GM12878 (cell line): Measurements from ENCODE around the gene LEF1. TPM values are rescaled to one million over a fixed set of nuclear protein-coding genes. Genes with fewer than 3 reads are reported as not detected.

Source experiments
- ATAC-seq: fragments of 200-7000 bp; cut with Tn5 transposase; 3 replicates; pipeline ENCODE4 v1.9.1; 2020; ENCODE audit warnings: mild to moderate bottlenecking, moderate library complexity
- BruUV-seq: library from RNA; stranded (reverse); fragments of 400-500 nt; replicated peaks from 2 replicates; lab custom pipeline; 2021; lab: Mats Ljungman, UMichigan
- CTCF ChIA-PET: fragments of 300-600 bp; sonication (Branson Sonifier 250); formaldehyde crosslinking; extraction: SDS; loops from one replicate; lab custom pipeline; 2021; ENCODE audit warnings: inconsistent platforms; lab: Yijun Ruan, JAX
- POLR2A ChIA-PET: fragments of 350-600 bp; formaldehyde crosslinking; extraction: SDS; loops from one replicate; lab custom pipeline; 2021; ENCODE audit warnings: inconsistent platforms; lab: Charles Lee
- RAD21 ChIA-PET: fragments of 300-600 bp; sonication (Branson Sonifier 250); formaldehyde crosslinking; loops from one replicate; lab custom pipeline; 2023; ENCODE audit warnings: antibody characterized with exemption; ENCODE audit not compliant: unreplicated experiment; lab: Charles Lee
- SMC1A ChIA-PET: fragments of 300-600 bp; sonication (Branson Sonifier 250); formaldehyde crosslinking; loops from one replicate; lab custom pipeline; 2023; ENCODE audit not compliant: unreplicated experiment, uncharacterized antibody; lab: Charles Lee
- DNase-seq: peaks from one replicate; pipeline ENCODE4 v3.0.0-alpha.2; 2011; ENCODE audit warnings: low read depth, low spot score
- FAIRE-seq: peaks from 3 replicates; lab custom pipeline; 2011; peaks lifted over from hg19 to GRCh38; lab: Jason Lieb, UNC
- H2AFZ ChIP-seq: 2 replicates; pipeline ENCODE4 v1.6.0; 2011; ENCODE audit warnings: low read depth, low read length, control low read depth; ENCODE audit not compliant: control insufficient read depth
- H3K27ac ChIP-seq: 2 replicates; pipeline ENCODE4 v1.5.1; 2011; ENCODE audit warnings: control low read depth; ENCODE audit not compliant: control insufficient read depth, insufficient read depth
- H3K27me3 ChIP-seq, 2 experiments: replicated peaks in 1 of 2; 2 replicates each; pipeline versions ENCODE4 v1.6.0 to v1.6.1; 2011; ENCODE audit warnings: low read length in 1 of 2; ENCODE audit not compliant: control insufficient read depth in 2 of 2, insufficient read depth in 2 of 2
- H3K36me3 ChIP-seq, 2 experiments: 2 replicates each; pipeline ENCODE4 v1.5.1; 2011; ENCODE audit warnings: low read length in 1 of 2; ENCODE audit not compliant: control insufficient read depth in 2 of 2, insufficient read depth in 2 of 2
- H3K4me1 ChIP-seq: 2 replicates; pipeline ENCODE4 v1.6.1; 2011; ENCODE audit warnings: mild to moderate bottlenecking, low read length, moderate library complexity, mixed read lengths; ENCODE audit not compliant: control insufficient read depth, insufficient read depth
- H3K4me2 ChIP-seq: 2 replicates; pipeline ENCODE4 v1.6.0; 2011; ENCODE audit warnings: control low read depth; ENCODE audit not compliant: control insufficient read depth, insufficient read depth
- H3K4me3 ChIP-seq: fragments of 200-600 bp; sonication (generic); 2 replicates; pipeline ENCODE4 v1.5.1; 2016
- H3K79me2 ChIP-seq: 2 replicates; pipeline ENCODE4 v1.6.0; 2011; ENCODE audit warnings: low read length; ENCODE audit not compliant: control insufficient read depth, insufficient read depth
- H3K9ac ChIP-seq: 2 replicates; pipeline ENCODE4 v1.8.0; 2011; ENCODE audit warnings: low read length, control low read depth, mixed read lengths; ENCODE audit not compliant: control insufficient read depth, insufficient read depth
- H3K9me3 ChIP-seq: replicated peaks from 3 replicates; pipeline ENCODE4 v1.5.1; 2011; ENCODE audit warnings: mild to moderate bottlenecking, low read length; ENCODE audit not compliant: control insufficient read depth, insufficient read depth
- H4K20me1 ChIP-seq: 2 replicates; pipeline ENCODE4 v1.6.0; 2011; ENCODE audit not compliant: control insufficient read depth, insufficient read depth
- FOXM1 ChIP-seq: IDR thresholded peaks from 2 replicates; pipeline ENCODE4 v1.6.1; 2012; ENCODE audit warnings: low read depth, mild to moderate bottlenecking, inconsistent platforms, low read length, moderate library complexity
- IKZF2 ChIP-seq, 2 experiments: fragments of 450-650 bp; IDR thresholded peaks; 2 replicates each; pipeline ENCODE4 v1.6.1; 2017; ENCODE audit warnings: mild to moderate bottlenecking in 2 of 2, moderate library complexity in 2 of 2
- SKIL ChIP-seq: fragments of 450-650 bp; IDR thresholded peaks from 2 replicates; pipeline ENCODE4 v1.6.1; 2017; ENCODE audit warnings: mild to moderate bottlenecking, low read depth, inconsistent platforms; ENCODE audit not compliant: poor library complexity, severe bottlenecking
- STAT1 ChIP-seq: fragments of 450-650 bp; conservative IDR thresholded peaks from 2 replicates; pipeline ENCODE4 v1.6.1; 2014; ENCODE audit warnings: antibody characterized with exemption, mild to moderate bottlenecking
- WGBS: methylation state at CpG from one replicate; pipeline ENCODE4 v1.1.6; 2016; ENCODE audit warnings: low lambda C conversion rate; ENCODE audit not compliant: insufficient replicate concordance, insufficient coverage; ENCODE audit errors: missing lambda C conversion rate; 5-methylcytosine and 5-hydroxymethylcytosine counted together
- in situ Hi-C: fragments of 300-500 bp; cut with MboI; formaldehyde crosslinking; loops from 9 replicates; pipeline ENCODE4 v1.14.3; 2018; ENCODE audit warnings: mixed read lengths
- intact Hi-C: fragments of 100-400 bp; cut with micrococcal nuclease; formaldehyde crosslinking; loops from one replicate; pipeline ENCODE4 v1.14.2; 2022; ENCODE audit not compliant: unreplicated experiment
- polyA plus RNA-seq, 11 experiments: library from polyadenylated mRNA; depleted of rRNA in 4 of 11; unstranded in 6 of 11; stranded (reverse) in 5 of 11; fragments of >200 nt; fragmentation: Nextera tagmentation in 4 of 11; fragmentation: Illumina TruSeq in 1 of 11; extraction: Ambion mirVana in 4 of 11; extraction: Trizol in 1 of 11; gene quantifications; 1 replicate in 1 of 11; 2 replicates in 10 of 11; pipeline versions ENCODE4 v1.2.1 to v1.2.3, GENCODE V29; 2011 to 2016; ENCODE audit warnings: inconsistent platforms in 2 of 11, missing spikeins in 2 of 11, low read depth in 1 of 11
- total RNA-seq, 4 experiments: library from RNA; depleted of rRNA in 3 of 4; stranded (reverse); fragments of >200 nt in 3 of 4; fragmentation: Illumina TruSeq in 1 of 4; extraction: Trizol in 1 of 4; gene quantifications; 2 replicates each; pipeline versions ENCODE4 v1.2.1 to v1.2.3, GENCODE V29; 2013 to 2021
- TF ChIP-seq, protein P1 (sequence below): IDR thresholded peaks from 2 replicates; pipeline ENCODE4 v1.6.1; 2011; ENCODE audit warnings: mild to moderate bottlenecking, low read depth, low read length, moderate library complexity; ENCODE audit not compliant: insufficient replicate concordance

LEF1 gene
- total and polyA plus RNA-seq, 10 of the 15 experiments (the other 5 are each of a cell fraction or from before 2014, with no cell fraction given) = 10.2 to 38.1 (median 19.5) TPM

DNA sequence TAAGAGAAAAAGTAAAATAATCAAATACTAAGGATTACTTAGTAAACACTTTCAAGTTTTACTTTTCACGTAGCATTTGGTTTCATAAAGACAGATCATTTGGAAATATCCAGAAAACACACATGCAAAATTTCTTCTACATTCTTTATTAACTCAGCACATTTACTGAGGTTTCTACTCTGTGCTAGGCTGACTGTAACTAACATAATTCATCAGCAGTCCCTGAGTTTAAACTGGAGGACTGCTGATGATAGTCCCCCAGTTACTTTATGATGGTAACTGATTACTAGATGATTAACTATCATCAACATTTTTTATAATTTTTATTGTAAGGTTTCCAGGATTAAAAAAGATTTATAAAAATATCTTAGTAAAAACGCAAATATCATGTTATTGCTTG is 12.3 kb downstream of the LEF1 start:
- TF ChIP-seq IKZF2 (IDR thresholded peaks at IDR 0.05) (no peak), SKIL (no peak), FOXM1 (no peak), STAT1 (no peak)
- TF ChIP-seq, protein P1, sequence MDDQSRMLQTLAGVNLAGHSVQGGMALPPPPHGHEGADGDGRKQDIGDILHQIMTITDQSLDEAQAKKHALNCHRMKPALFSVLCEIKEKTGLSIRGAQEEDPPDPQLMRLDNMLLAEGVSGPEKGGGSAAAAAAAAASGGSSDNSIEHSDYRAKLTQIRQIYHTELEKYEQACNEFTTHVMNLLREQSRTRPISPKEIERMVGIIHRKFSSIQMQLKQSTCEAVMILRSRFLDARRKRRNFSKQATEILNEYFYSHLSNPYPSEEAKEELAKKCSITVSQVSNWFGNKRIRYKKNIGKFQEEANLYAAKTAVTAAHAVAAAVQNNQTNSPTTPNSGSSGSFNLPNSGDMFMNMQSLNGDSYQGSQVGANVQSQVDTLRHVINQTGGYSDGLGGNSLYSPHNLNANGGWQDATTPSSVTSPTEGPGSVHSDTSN = no peak
- intact Hi-C loops (no loop called here), in situ Hi-C loops (loop anchor here (25.0 kb wide), 1 partner anchor 444 kb away; the partner anchor contains the start of gene PAPSS1)
- H4K20me1 ChIP-seq = no peaks in the 10 kb centered on the region
- no peak overlapping the region for H3K27ac ChIP-seq
- H3K27me3 ChIP-seq = peaks cover 0 to 5% of the 10 kb centered on the region in 2 experiments; a peak in 1 of 4 replicates
- ChIA-PET POLR2A (interaction anchor here (0.6 kb wide), 1 partner anchor 25 kb away, joined by 6 read pairs; no protein-coding TSS in a partner anchor), CTCF (no interaction called here), RAD21 (interaction anchor here (0.7 kb wide), 1 partner anchor 38 kb away, joined by 3 read pairs; no protein-coding TSS in a partner anchor), SMC1A (interaction anchor here (0.6 to 2.2 kb wide), 4 partner anchors 9 to 54 kb away, joined by 3 to 8 read pairs (median 4); partner anchors contain the start of gene LEF1)
- 20% methylated on average over 2 of the region's 2 CpGs for WGBS
- no peak for DNase-seq
- no peaks in the 10 kb centered on the region for H3K9me3 ChIP-seq
- no peaks in the 10 kb centered on the region for H3K79me2 ChIP-seq
- ATAC-seq = peak; percentile 32; the same call in 2 of the 3 replicates
- H2AFZ ChIP-seq = no peak overlapping the region
- no peak overlapping the region for H3K4me3 ChIP-seq
- peaks cover 2% of the 10 kb centered on the region for H3K4me1 ChIP-seq
- no peak for FAIRE-seq
- H3K9ac ChIP-seq = no peak overlapping the region
- H3K4me2 ChIP-seq = no peak overlapping the region
- no peaks in the 10 kb centered on the region for H3K36me3 ChIP-seq
- no TSS peak for BruUV-seq
